IMR-90 (cell line): ENCODE results near the gene CTNND2. TPM values are rescaled to one million over a fixed set of nuclear protein-coding genes. Genes with fewer than 3 reads are reported as not detected.

Source experiments
- ATAC-seq: fragments of 200-7000 bp; cut with Tn5 transposase; 2 replicates; pipeline ENCODE4 v1.9.1; 2020; ENCODE audit warnings: low read depth, mild to moderate bottlenecking, moderate library complexity
- BruUV-seq: library from RNA; stranded (reverse); fragments of 400-500 nt; replicated peaks from 2 replicates; lab custom pipeline; 2021; lab: Mats Ljungman, UMichigan
- CTCF ChIA-PET: fragments of 300-600 bp; formaldehyde crosslinking; extraction: SDS; loops from one replicate; lab custom pipeline; 2021; ENCODE audit warnings: antibody characterized with exemption; lab: Yijun Ruan, JAX
- POLR2A ChIA-PET: fragments of 300-600 bp; sonication (Branson Sonifier 250); formaldehyde crosslinking; loops from one replicate; lab custom pipeline; 2022; ENCODE audit warnings: antibody characterized with exemption; ENCODE audit not compliant: unreplicated experiment; lab: Charles Lee
- DNase-seq: peaks from one replicate; pipeline ENCODE4 v3.0.0; 2013
- H2AFZ ChIP-seq: replicated peaks from 2 replicates; pipeline ENCODE3; 2013; ENCODE audit warnings: low read length, mild to moderate bottlenecking; ENCODE audit not compliant: poor library complexity
- H2AK5ac ChIP-seq: 2 replicates; pipeline ENCODE4 v1.6.1; 2013; ENCODE audit warnings: low read depth, low read length, inconsistent platforms
- H2AK9ac ChIP-seq: replicated peaks from 2 replicates; pipeline ENCODE3; 2013; ENCODE audit warnings: mild to moderate bottlenecking, low read depth, low read length, moderate library complexity; ENCODE audit not compliant: poor library complexity
- H2BK120ac ChIP-seq: 2 replicates; pipeline ENCODE4 v1.6.1; 2013; ENCODE audit warnings: low read depth, low read length, inconsistent platforms
- H2BK15ac ChIP-seq: 3 replicates; pipeline ENCODE4 v1.6.1; 2013; ENCODE audit warnings: low read depth, low read length, inconsistent platforms
- H2BK20ac ChIP-seq: 2 replicates; pipeline ENCODE4 v1.6.1; 2013; ENCODE audit warnings: low read depth, mild to moderate bottlenecking, inconsistent platforms, low read length, moderate library complexity
- H2BK5ac ChIP-seq: 2 replicates; pipeline ENCODE4 v1.6.1; 2013; ENCODE audit warnings: mild to moderate bottlenecking, low read depth, low read length, inconsistent platforms; ENCODE audit not compliant: poor library complexity, severe bottlenecking
- H3K14ac ChIP-seq: replicated peaks from 2 replicates; pipeline ENCODE4 v1.6.1; 2013; ENCODE audit warnings: low read depth, low read length, inconsistent platforms
- H3K18ac ChIP-seq: 2 replicates; pipeline ENCODE4 v1.6.1; 2013; ENCODE audit warnings: low read depth, low read length, control low read depth
- H3K23ac ChIP-seq: 2 replicates; pipeline ENCODE4 v1.6.1; 2013; ENCODE audit warnings: low read depth, low read length, inconsistent platforms
- H3K27ac ChIP-seq: 2 replicates; pipeline ENCODE4 v1.5.1; 2013; ENCODE audit warnings: mild to moderate bottlenecking, control low read depth, low read length; ENCODE audit not compliant: insufficient read depth
- H3K27me3 ChIP-seq: 2 replicates; pipeline ENCODE4 v1.6.1; 2013; ENCODE audit warnings: low read length; ENCODE audit not compliant: control insufficient read depth, insufficient read depth
- H3K36me3 ChIP-seq: 2 replicates; pipeline ENCODE4 v1.6.1; 2013; ENCODE audit warnings: low read length, mixed read lengths; ENCODE audit not compliant: control insufficient read depth, insufficient read depth
- H3K4ac ChIP-seq: 2 replicates; pipeline ENCODE4 v1.6.1; 2013; ENCODE audit warnings: low read depth, low read length, inconsistent platforms
- H3K4me1 ChIP-seq: 2 replicates; pipeline ENCODE4 v1.6.1; 2013; ENCODE audit warnings: low read length, mixed read lengths; ENCODE audit not compliant: control insufficient read depth, insufficient read depth
- H3K4me2 ChIP-seq: 2 replicates; pipeline ENCODE4 v1.6.1; 2013; ENCODE audit warnings: low read depth, mild to moderate bottlenecking, control low read depth, low read length, moderate library complexity
- H3K4me3 ChIP-seq: 2 replicates; pipeline ENCODE4 v1.5.1; 2013; ENCODE audit warnings: low read depth, mild to moderate bottlenecking, control low read depth, low read length, moderate library complexity; ENCODE audit not compliant: insufficient read depth
- H3K56ac ChIP-seq: 2 replicates; pipeline ENCODE4 v1.6.1; 2013; ENCODE audit warnings: low read length, inconsistent platforms; ENCODE audit not compliant: insufficient read depth; ENCODE audit errors: extremely low read depth
- H3K79me1 ChIP-seq, 2 experiments: 2 replicates each; pipeline ENCODE4 v1.6.1; 2013; ENCODE audit warnings: low read length in 2 of 2, inconsistent platforms in 1 of 2, low read depth in 1 of 2
- H3K9ac ChIP-seq: 2 replicates; pipeline ENCODE4 v1.6.1; 2013; ENCODE audit warnings: low read depth, low read length, control low read depth
- H3K9me1 ChIP-seq: 2 replicates; pipeline ENCODE4 v1.6.1; 2013; ENCODE audit warnings: low read length, inconsistent platforms; ENCODE audit not compliant: insufficient read depth
- H3K9me3 ChIP-seq: 2 replicates; pipeline ENCODE4 v1.6.1; 2013; ENCODE audit warnings: low read length; ENCODE audit not compliant: control insufficient read depth, insufficient read depth
- H4K20me1 ChIP-seq: 2 replicates; pipeline ENCODE4 v1.6.1; 2013; ENCODE audit warnings: low read length, inconsistent platforms; ENCODE audit not compliant: insufficient read depth
- H4K5ac ChIP-seq: 2 replicates; pipeline ENCODE4 v1.6.1; 2013; ENCODE audit warnings: mild to moderate bottlenecking, low read depth, low read length, control low read depth
- H4K8ac ChIP-seq, 2 experiments: 2 replicates each; pipeline ENCODE4 v1.6.1; 2013; ENCODE audit warnings: low read depth in 2 of 2, low read length in 2 of 2, control low read depth in 1 of 2, inconsistent platforms in 1 of 2
- H4K91ac ChIP-seq: 2 replicates; pipeline ENCODE4 v1.6.1; 2013; ENCODE audit warnings: low read depth, low read length, inconsistent platforms; ENCODE audit not compliant: insufficient read depth
- BHLHE40 ChIP-seq: fragments of 150-350 bp; IDR thresholded peaks from 2 replicates; pipeline ENCODE4 v1.6.1; 2016; ENCODE audit warnings: mild to moderate bottlenecking, low read depth, low read length
- CEBPB ChIP-seq: IDR thresholded peaks from 2 replicates; pipeline ENCODE4 v1.6.1; 2012; ENCODE audit warnings: low read depth, low read length, improper control_type of control experiment
- CHD1 ChIP-seq: IDR thresholded peaks from 2 replicates; pipeline ENCODE4 v1.6.1; 2012; ENCODE audit warnings: low read depth, low read length, improper control_type of control experiment
- ELK1 ChIP-seq: fragments of 150-350 bp; IDR thresholded peaks from 2 replicates; pipeline ENCODE4 v1.6.1; 2016; ENCODE audit warnings: low read depth, mild to moderate bottlenecking, low read length, moderate library complexity, borderline replicate concordance
- FOS ChIP-seq: fragments of 150-350 bp; IDR thresholded peaks from 2 replicates; pipeline ENCODE4 v1.6.1; 2016; ENCODE audit warnings: low read depth, low read length
- MAFK ChIP-seq: IDR thresholded peaks from 2 replicates; pipeline ENCODE4 v1.6.1; 2012; ENCODE audit warnings: low read depth, low read length, improper control_type of control experiment
- MAZ ChIP-seq: IDR thresholded peaks from 2 replicates; pipeline ENCODE4 v1.6.1; 2012; ENCODE audit warnings: low read depth, mild to moderate bottlenecking, low read length, improper control_type of control experiment, moderate library complexity, borderline replicate concordance
- MXI1 ChIP-seq: IDR thresholded peaks from 2 replicates; pipeline ENCODE4 v1.6.1; 2012; ENCODE audit warnings: low read depth, mild to moderate bottlenecking, low read length, moderate library complexity, borderline replicate concordance
- NFE2L2 ChIP-seq: fragments of 150-350 bp; IDR thresholded peaks from 2 replicates; pipeline ENCODE4 v1.6.1; 2016; ENCODE audit warnings: low read depth, mild to moderate bottlenecking, low read length
- POLR2A ChIP-seq: IDR thresholded peaks from 2 replicates; pipeline ENCODE4 v1.6.1; 2012; ENCODE audit warnings: mild to moderate bottlenecking, low read depth, low read length
- RCOR1 ChIP-seq: IDR thresholded peaks from 2 replicates; pipeline ENCODE4 v1.6.1; 2012; ENCODE audit warnings: mild to moderate bottlenecking, low read length, improper control_type of control experiment; ENCODE audit not compliant: insufficient replicate concordance
- RFX5 ChIP-seq: IDR thresholded peaks from 2 replicates; pipeline ENCODE4 v1.8.0; 2012; ENCODE audit warnings: low read depth, mild to moderate bottlenecking, low read length, moderate library complexity
- SMC3 ChIP-seq: fragments of 150-350 bp; IDR thresholded peaks from 2 replicates; pipeline ENCODE4 v1.6.1; 2016; ENCODE audit warnings: low read depth, mild to moderate bottlenecking, antibody characterized with exemption, low read length, moderate library complexity
- WGBS, 2 experiments: methylation state at CpG; one replicate each; pipeline versions ENCODE4 v1.1.5 to v1.1.7; 2013; ENCODE audit warnings: missing lambda C conversion rate in 2 of 2; ENCODE audit not compliant: insufficient read length in 1 of 2; ENCODE audit errors: extremely low coverage in 2 of 2; 5-methylcytosine and 5-hydroxymethylcytosine counted together
- dilution Hi-C: fragments of 300-500 bp; cut with HindIII; formaldehyde crosslinking; loops from one replicate; pipeline ENCODE4 v1.14.3; 2018; ENCODE audit warnings: low sequenced_read_pairs; ENCODE audit not compliant: unreplicated experiment
- in situ Hi-C: fragments of 300-500 bp; cut with MboI; formaldehyde crosslinking; loops from 3 replicates; pipeline ENCODE4 v1.14.3; 2019; ENCODE audit warnings: low sequenced_read_pairs, inconsistent platforms, mixed read lengths
- intact Hi-C: fragments of 100-400 bp; cut with micrococcal nuclease; formaldehyde crosslinking; loops from 2 replicates; pipeline ENCODE4 v1.10.0; 2022
- polyA plus RNA-seq, 3 experiments: library from polyadenylated mRNA; depleted of rRNA; stranded (reverse); fragments of >200 nt; gene quantifications; 2 replicates each; pipeline ENCODE4 v1.2.3, GENCODE V29; 2012; ENCODE audit warnings: low replicate concordance in 1 of 3
- total RNA-seq: library from RNA; depleted of rRNA; stranded (reverse); fragments of >200 nt; gene quantifications from 2 replicates; pipeline ENCODE4 v1.2.3, GENCODE V29; 2012
- TF ChIP-seq, protein P1 (sequence below): conservative IDR thresholded peaks from 2 replicates; pipeline ENCODE4 v1.5.1; 2012; ENCODE audit warnings: mild to moderate bottlenecking, low read depth, low read length, improper control_type of control experiment

CTNND2 gene
- total and polyA plus RNA-seq, 2 of the 4 experiments (the other 2 are of a cell fraction) = not detected

- POLR2A ChIA-PET = no interaction called here
These were observed 682.1 kb downstream of the CTNND2 start for GRCh38 chr5:11222169-11222568.

More at GRCh38 chr5:11222169-11222568, 682.1 kb downstream of the CTNND2 start:
- H3K14ac ChIP-seq = no peak overlapping the region
- H2AK9ac ChIP-seq = no peak overlapping the region
- H3K4me1 ChIP-seq = no peaks in the 10 kb centered on the region
- H2AK5ac ChIP-seq = no peak overlapping the region
- no TSS peak for BruUV-seq
- no peak overlapping the region for H2AFZ ChIP-seq
- no peak overlapping the region for H4K5ac ChIP-seq
- no peaks in the 10 kb centered on the region for H4K20me1 ChIP-seq
- no peaks in the 10 kb centered on the region for H3K36me3 ChIP-seq
- TF ChIP-seq MAFK (no peak), MXI1 (no peak), SMC3 (no peak), RFX5 (no peak), BHLHE40 (no peak), CHD1 (no peak), MAZ (no peak), FOS (no peak), RCOR1 (no peak), POLR2A (no peak), ELK1 (no peak), NFE2L2 (no peak), CEBPB (no peak)
- TF ChIP-seq, protein P1, sequence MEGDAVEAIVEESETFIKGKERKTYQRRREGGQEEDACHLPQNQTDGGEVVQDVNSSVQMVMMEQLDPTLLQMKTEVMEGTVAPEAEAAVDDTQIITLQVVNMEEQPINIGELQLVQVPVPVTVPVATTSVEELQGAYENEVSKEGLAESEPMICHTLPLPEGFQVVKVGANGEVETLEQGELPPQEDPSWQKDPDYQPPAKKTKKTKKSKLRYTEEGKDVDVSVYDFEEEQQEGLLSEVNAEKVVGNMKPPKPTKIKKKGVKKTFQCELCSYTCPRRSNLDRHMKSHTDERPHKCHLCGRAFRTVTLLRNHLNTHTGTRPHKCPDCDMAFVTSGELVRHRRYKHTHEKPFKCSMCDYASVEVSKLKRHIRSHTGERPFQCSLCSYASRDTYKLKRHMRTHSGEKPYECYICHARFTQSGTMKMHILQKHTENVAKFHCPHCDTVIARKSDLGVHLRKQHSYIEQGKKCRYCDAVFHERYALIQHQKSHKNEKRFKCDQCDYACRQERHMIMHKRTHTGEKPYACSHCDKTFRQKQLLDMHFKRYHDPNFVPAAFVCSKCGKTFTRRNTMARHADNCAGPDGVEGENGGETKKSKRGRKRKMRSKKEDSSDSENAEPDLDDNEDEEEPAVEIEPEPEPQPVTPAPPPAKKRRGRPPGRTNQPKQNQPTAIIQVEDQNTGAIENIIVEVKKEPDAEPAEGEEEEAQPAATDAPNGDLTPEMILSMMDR = no peak
- intact Hi-C loops (no loop called here), in situ Hi-C loops (no loop called here), dilution Hi-C loops (no loop called here)
- no peaks in the 10 kb centered on the region for H3K9me3 ChIP-seq
- H3K56ac ChIP-seq = no peak overlapping the region
- DNase-seq (no peak), ATAC-seq (no peak)
- no peak overlapping the region for H3K18ac ChIP-seq
- H2BK5ac ChIP-seq = no peak overlapping the region
- no peak overlapping the region for H3K27ac ChIP-seq
- H2BK15ac ChIP-seq = no peak overlapping the region
- H4K91ac ChIP-seq = no peak overlapping the region
- no peak overlapping the region for H3K4me3 ChIP-seq
- no peak overlapping the region for H3K23ac ChIP-seq
- no peak overlapping the region for H3K4me2 ChIP-seq
- no peak overlapping the region for H4K8ac ChIP-seq
- no CpG with 5 or more reads among the region's 5 CpGs for WGBS, 2 experiments
- H3K4ac ChIP-seq = no peak overlapping the region
- H3K9me1 ChIP-seq = no peaks in the 10 kb centered on the region
- no peaks in the 10 kb centered on the region for H3K27me3 ChIP-seq
- CTCF ChIA-PET = no interaction called here
- no peaks in the 10 kb centered on the region for H3K79me1 ChIP-seq
- H3K9ac ChIP-seq = no peak overlapping the region
- H2BK120ac ChIP-seq = no peak overlapping the region
- H2BK20ac ChIP-seq = no peak overlapping the region
